ENCODE measurements around the gene NUDT14.

Gene NUDT14

GRCh38 chr14:105196265-105196960 is 15.3 kb upstream of the NUDT14 start:
- no peak for DNase-seq

DNA sequence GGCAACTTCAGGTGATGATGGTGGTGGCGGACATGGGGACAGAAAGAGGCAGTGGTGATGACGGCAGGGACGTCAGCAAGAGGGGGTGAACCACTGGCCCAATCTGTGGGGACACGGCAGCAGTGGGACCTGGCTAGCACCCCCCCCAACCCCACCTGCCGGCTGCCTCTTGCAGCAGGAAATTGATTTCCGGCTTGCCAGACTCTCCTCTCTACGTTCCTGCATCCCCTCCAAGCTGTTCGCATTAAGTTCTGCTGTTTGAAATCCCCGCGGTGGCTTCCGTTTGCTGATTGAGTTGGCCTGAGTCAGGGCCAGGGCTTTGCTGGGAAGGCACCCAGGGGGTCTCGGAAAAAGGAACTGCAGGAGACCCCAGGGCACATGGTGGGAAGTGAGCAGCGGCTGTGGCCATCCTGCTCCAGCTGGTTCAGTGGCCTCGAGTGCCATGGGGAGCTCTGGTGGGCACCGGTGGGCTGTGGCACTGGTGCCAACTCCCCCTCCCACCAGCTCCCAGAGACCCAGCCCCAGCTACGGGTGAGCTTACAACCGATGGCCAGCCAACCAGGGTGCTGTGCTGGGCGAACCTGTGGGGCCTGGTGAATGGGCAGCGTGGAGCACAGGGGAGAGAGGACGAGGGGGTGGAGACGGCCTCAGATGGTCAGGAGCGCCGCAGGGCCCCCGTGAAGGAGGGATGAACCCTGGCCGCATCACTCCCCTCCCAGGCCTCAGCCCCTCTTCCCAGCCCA is 14.6 kb upstream of the NUDT14 start:
- no peak for DNase-seq

DNA sequence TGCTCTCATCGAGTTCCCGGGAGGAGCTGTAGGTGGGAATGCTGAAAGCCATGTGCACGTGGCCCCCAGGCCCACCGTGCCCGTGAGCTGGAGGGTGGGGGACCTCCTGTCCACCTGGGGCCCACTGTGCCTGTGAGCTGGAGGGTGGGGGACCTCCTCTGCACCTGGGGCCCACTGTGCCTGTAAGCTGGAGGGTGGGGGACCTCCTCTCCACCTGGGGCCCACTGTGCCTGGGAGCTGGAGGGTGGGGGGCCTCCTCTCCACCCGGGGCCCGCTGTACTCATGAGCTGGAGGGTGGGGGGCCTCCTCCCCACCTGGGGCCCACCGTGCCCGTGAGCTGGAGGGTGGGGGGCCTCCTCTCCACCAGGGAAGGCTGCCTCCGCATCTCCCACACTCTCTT is 13.9 kb upstream of the NUDT14 start:
- DNase-seq, result no peak

DNA sequence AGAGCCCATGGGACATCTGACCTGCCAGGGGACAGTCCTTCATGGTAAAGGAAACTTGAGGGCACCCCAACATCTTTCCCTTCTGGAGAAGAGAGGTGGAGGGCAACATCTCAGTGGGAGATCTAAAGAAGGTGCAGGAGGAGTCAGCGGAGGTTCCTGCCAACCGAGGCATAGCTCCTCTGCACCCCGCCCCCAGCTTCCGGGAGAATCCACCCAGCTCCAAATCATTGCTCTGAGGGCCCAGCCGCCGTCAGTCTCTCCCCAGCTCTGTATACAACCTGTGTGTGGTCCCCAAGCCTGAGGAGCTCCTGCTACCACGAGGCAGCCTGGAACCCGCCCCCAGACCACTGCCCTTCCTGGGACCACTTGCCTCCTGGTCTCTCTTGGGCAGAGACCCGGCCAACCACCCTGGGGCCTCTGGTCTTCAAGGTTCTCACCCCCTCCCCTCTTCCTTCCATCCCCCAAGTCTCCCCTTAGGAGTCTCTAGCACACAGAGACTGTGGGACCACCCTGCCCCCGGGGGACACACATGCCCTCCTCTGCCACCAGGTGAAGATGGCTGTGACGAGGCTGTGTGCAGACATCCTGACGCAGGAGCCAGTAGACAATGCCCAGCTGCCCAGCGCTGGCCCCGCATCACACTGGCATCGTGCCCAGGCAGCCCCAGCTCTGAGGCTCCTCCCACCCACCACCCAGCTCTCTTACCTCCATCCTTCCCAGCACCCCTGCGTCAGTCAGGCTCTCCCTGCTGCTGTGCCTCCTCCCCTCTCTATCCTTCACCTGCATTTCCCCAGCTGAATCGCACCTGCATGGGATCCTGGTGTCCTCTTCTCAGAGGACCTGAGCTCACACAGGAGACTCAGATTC is 13.0 kb upstream of the NUDT14 start:
- no peak for DNase-seq

- DNase-seq, result no peak
Measured at GRCh38 chr14:105192866-105193731, 12.0 kb upstream of the NUDT14 start.

DNA sequence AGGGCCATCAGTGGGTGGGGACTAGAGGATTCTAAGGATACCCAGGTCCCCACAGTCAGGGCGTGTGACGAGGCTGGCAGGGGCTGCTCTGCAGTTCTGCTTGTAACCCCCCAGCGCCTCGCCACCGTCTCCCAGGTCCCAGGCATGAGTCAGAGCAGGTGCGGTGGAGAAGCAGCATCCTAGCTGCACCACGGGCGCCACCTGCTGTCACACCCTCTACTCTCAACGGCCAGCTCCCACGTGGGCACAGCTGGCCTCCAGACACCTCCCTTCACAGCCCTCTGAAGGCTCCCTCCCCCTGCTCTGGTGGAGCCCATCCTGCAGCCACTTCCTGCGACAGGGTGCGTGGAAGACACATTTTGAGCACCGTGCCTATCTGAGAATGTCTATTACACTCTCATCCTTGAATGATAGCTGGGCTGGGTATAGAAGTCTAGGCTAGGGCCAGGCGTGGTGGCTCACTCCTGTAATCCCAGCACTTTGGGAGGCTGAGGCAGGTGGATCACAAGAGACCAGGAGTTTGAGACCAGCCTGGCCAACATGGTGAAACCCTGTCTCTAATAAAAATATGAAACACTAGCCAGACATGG is 6.9 kb upstream of the NUDT14 start:
- no peak for DNase-seq

DNA sequence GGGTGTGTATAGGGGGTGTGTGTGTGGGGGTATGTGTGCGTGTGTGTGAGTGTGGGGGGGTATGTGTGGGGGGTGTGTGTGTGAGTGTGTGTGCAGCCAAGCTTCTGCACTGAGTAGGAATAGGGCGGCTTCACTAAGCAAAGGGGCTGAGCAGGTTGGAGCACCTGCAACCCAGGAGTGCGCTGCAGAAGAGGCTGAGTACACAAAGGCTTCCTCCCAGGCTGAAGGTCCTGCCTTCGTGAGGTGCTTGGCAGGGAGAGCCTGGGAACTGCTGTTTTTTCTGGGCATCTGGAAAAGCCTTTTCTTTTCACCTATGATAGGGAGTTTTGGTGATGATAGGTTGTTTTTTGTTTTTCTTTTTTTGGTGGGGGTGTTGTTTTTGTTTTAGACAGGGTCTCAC is 6.0 kb upstream of the NUDT14 start:
- no peak for DNase-seq

- DNase-seq, result no peak
Measured at GRCh38 chr14:105185973-105186372, 4.9 kb upstream of the NUDT14 start.

DNA sequence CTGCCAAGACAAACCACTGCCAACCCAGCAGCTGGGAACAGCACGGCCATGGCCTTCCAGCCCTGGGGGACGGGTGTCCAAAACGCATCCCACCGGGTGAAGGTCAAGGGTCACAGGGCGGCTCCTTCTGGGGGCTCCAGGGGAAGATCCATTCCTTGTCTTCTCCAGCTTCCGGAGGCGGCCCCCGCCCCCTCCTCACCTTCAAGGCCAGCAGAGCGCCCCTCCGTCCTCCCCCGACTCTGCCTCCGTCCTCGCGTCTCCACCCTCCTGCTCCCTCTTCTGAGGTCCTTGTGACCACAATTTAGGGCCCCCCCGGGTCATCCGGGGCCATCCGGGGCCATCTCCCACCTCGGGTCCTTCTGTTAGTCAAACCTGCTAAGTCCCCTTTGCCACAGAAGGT is 3.9 kb upstream of the NUDT14 start:
- no peak for DNase-seq

- DNase-seq, result no peak
Measured at GRCh38 chr14:105184461-105184860, 3.3 kb upstream of the NUDT14 start.

DNA sequence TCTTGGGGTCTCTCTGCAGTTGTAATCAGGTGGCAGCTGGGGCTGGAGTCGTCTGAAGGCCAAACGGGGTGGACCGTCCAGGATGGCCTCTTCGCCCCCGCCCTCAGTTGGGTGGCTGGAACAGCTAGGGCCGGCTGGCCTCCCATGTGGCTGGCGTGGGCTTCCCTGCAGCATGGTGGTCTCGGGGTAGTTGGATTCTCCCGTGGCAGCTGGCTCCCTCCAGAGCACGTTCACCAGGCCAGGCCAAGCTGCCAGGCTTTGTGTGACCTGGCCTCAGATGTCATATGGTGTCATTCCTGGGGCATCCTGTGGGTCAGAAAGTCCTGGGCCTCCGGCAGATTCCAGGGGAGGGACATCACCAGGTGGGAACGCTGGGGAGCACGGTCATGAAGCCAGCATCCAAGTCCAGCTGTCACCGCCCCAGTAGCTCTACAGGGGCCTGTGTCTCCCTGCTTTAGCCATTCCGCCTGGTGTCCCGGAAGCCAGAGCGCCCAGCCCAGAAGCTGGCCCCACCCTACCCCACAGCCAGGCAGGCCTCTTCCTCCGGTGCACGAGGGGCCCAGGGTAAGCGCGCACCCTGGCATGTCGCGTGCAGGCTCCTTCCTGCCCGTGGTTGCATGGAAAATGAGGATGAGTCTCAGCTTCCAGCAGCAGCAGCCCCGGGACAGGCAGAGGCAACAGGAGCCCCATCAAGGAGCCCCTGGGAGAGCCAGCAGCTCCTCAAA is 1.3 kb upstream of the NUDT14 start:
- no peak for DNase-seq

DNA sequence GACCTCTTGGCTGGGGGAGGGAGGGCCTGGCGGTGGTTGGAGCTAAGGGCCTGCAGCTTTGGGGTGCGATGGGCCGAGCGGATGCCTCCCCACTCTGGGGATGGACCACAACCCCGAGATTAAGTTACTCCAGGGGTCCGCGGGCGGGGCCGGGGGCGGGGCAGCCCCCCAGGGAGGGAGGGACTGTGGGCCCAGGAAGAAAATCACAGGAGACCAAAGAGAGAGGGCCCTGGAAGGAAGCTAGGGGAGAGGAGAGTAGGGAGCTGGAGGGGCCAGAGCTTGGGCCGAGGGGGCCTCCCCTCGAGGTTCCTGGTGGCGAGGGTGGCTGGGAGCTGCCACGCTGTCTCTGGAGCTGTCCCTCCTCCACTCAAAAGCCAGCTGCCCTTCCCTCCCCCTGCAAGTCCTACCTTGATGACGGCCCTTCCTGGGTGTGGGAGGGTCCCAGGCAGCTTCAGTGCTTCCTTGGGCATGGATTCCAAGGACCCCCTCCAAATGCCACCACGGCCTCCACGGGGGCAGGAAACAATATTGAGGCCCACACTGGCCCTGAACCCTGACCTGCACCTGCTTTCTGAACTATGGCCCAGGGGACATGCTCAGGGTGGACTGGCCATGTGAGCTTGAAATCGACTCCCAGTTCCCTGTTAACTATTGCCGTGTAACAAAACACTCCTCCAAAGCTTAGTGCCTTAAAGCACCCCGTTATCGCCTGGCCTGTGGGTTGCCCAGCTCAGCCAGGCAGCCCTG is 610 bp upstream of the NUDT14 start:
- no peak for DNase-seq

DNA sequence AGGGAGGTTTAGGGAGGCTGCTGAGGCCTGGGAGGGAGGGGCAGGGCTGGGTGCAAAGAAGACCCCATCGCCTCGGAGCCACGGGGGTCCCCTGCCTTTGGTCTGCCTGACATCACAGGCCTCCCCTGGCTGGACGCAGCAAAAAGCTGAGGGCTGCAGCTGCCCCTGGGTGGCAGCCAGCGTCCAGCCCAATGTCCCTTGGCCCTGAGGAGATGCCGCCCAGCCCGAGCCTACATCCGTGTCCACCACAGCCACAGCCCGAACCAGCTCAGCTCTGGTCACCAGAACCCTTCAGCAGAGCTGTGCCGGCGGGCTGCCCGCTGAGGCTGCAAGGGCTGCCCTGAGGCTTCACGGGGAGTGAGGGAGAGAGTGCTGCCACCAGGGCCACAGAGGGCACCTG is 1.9 kb downstream of the NUDT14 start:
- DNase-seq, result no peak

DNA sequence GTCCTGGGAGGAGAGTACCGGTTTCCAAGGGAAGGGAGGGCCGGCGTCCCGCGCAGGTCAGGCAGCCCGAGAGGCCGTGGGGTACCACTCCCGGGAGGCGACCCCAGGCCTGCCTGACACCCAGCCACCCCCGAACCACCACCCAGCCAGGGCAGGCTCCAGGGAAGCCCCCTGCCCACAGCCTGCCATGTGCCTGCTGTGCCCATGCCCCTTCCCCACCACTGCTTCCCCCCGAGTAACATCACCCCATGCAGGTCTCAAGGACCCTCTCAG is 2.3 kb downstream of the NUDT14 start:
- no peak for DNase-seq

DNA sequence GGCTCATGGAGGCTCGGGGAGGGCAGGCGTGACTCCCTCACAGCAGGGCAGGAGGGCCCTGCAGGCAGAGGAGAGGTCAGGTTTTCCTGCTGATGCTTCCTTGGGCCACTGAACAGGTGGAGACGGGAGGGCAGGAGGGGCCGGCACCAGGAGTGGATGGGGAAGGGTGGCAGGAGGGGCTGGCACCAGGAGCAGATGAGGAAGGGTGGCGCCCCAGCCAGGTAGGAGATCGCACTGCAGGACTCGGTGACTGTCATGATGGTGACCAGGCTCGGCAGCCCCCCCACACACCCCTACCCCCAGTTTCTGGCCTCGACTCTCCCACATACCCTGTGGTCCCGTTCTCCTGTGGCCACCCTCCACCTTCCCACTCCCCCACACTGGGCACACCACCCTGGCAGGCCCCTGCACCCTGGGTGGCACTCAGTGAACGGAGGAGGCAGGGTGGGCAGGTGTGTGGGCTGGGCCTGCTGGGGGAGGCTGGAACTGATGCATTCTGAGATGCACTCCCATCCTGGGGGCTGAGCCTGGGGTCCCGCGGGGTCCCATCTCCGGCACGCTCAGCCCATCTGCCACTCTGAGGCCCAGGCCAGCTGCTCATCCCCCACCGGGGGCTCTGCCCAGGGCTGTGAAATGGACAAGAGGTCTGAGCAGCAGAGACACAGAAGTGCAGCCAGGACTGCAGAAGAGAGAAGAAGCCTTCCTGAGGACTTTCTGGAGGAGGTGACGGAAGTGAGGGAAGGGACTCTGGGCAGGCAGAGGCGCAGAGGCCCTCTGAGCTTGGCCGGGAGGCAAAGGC is 2.8 kb downstream of the NUDT14 start:
- DNase-seq, result no peak

DNA sequence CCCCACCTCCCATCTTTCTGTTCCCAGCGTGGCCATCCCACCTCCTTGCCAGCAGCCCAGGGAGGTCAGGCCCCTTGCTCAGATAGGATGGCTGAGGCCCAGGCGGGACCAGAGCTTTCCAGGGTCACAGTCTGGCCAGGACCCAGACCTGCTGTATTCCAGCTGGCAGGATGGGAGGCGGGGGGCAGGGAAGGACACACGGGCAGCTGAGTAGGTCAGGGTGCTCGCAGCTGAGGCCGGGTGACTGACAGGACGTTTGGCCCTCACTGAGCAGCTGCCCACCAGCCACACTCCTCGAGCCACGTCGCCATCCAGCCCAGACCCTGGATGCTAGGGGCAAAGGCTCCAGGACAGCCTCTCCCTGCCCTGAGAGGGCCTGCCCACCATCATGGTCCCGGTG is 4.0 kb downstream of the NUDT14 start:
- DNase-seq, result no peak

GRCh38 chr14:105176513-105176912 is 4.6 kb downstream of the NUDT14 start:
- DNase-seq, result no peak

DNA sequence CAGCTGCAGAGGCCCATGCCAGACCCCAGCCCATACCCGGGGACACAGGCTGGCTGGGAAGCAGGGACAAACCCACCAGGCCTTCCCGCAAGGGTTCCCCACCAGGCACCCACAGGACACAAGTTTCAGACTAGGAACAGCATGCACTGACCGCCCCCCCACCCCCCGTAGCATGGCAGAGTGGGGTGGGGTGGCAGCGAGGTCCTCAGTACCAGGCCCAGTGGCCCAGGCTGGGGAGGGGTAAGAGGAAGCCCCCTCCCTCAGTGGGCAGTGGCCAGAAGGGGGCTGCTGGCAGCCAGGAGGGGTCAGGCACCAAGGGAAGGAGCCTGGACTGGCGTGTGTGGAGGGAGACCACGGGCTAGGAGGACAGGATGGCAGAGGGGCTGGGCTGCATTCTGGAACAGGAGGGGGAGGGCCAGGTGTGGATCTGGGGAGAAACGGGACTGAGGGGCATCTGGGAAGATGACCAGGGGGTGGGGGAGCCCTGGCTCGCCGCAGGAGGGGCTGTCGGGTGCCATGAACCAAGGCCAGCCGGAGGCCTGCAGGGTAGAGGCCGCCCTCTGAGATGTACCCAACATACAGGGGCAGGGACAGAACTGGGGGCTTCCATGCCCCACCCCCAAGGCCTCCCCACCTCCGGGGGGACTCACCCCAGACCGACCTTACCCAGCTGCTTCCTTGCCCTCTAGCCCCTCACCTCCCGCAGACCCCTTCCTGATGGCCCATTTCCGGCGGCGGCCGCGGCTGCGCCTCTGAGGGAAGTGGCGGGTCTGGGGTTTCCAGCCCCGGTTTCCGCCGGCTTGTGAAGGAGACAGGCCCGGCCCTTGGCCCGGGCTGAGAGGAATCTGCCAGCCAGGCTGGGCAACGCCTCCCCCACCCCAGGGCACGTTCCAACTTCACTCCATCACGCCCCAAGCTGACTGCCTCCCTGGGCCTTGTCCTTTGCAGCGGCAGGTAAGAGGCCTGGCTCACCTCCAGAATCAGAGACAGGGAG is 6.9 kb downstream of the NUDT14 start:
- no peak for DNase-seq

GRCh38 chr14:105173145-105173544 is 8.0 kb downstream of the NUDT14 start:
- no peak for DNase-seq

Data from NCI-H187 (cell line).